Heart left ventricle (tissue), 13 donors: ENCODE results near the gene ASTN2.

Source experiments
- CTCF ChIP-seq, 12 donors: fragments of 200-600 bp; sonication (generic) in 4 of 12; IDR thresholded peaks; one replicate each; pipeline versions ENCODE4 v1.5.0 to v1.8.0; 2018 to 2022; ENCODE audit warnings: antibody characterized with exemption in 12 of 12, mild to moderate bottlenecking in 5 of 12
- POLR2A ChIP-seq, 2 donors: fragments of 450-650 bp; IDR thresholded peaks; one replicate each; pipeline ENCODE4 v1.6.1; 2017; ENCODE audit warnings: antibody characterized with exemption in 2 of 2, mild to moderate bottlenecking in 2 of 2, moderate library complexity in 2 of 2
- donor health status: ischemic (EF 13 %, LVEDD 7.1; RV severe dilation, severe dysfunction).
- donor health status: DM: no; HTN: yes; CAD: no.
- donor health status: DM: no; HTN: no; CAD: no.
- donor health status: ischemic (EF 25% LVEDD 6.9; RV normal size, moderate dysfunction).
- donor health status: ischemic (EF 25% LVEDD 5.7; RV mildly dilated, moderate dysfunction).
- donor health status: ischemic (EF 35%, LVEDD 5.7; RV mildly dilated, moderate dysfunction).
- donor health status: nonischemic (EF 11% LVEDD 7.7; RV severe dilation, severe dysfunction).
- donor health status: DM: yes; HTN: yes; CAD: no.
- donor health status: PGD.
- donor health status: ischemic (EF 29% LVEDD 5.4; RV normal size, mild dysfunction).
- donor health status: nonischemic (EF 23%, LVEDD 6.1; RV moderate dilation, normal function).

- TF ChIP-seq CTCF (IDR thresholded peaks at IDR 0.05), result no peak
- no peak for TF ChIP-seq POLR2A (IDR thresholded peaks at IDR 0.05)
Observed at GRCh38 chr9:116861321-116861720, 553.5 kb downstream of the ASTN2 start.
